ENCODE results near the gene EXOC3L2. TPM values are rescaled to one million over a fixed set of nuclear protein-coding genes. Genes with fewer than 3 reads are reported as not detected.

Gene EXOC3L2
- total RNA-seq, 4 donors from 2014 or later: 0.44 to 3.5 (median 1.7) TPM

DNA sequence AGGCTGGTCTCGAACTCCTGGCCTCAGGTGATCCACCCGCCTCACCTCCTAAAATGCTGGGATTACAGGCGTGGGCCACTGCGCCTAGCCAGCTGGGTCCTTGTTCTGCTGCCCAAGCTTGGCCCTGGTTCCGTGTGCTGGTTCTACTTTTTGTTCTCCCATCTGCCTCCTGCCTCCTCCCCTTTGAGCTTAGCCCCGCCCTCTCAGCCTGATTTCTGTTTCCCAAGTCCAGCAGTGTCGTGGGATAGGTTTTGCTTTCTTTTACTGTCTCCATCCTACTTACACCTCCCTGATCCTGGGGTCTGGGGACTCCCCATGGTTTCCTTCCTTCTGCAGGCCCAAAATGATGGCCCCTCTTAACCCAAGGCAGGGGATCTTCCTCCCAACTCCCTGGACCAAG, 64.3 kb downstream of the EXOC3L2 start:
- TF ChIP-seq EP300 (IDR thresholded peaks at IDR 0.05) (no peak), POLR2AphosphoS5 (IDR thresholded peaks at IDR 0.05) (no peak), CTCF (IDR thresholded peaks at IDR 0.05) (no peak), POLR2A (IDR thresholded peaks at IDR 0.05) (no peak)
- H3K4me1 ChIP-seq: peaks cover 46% of the 10 kb centered on the region
- 63% methylated on average over 7 of the region's 7 CpGs for WGBS
- DNase-seq (ENCODE audit: low spot score in 2 of 2): no peak
- no peak overlapping the region for H3K27ac ChIP-seq
- H3K27me3 ChIP-seq: no peaks in the 10 kb centered on the region
- H3K36me3 ChIP-seq: no peaks in the 10 kb centered on the region
- no peaks in the 10 kb centered on the region for H3K9me3 ChIP-seq
- H3K4me3 ChIP-seq: no peak overlapping the region

DNA sequence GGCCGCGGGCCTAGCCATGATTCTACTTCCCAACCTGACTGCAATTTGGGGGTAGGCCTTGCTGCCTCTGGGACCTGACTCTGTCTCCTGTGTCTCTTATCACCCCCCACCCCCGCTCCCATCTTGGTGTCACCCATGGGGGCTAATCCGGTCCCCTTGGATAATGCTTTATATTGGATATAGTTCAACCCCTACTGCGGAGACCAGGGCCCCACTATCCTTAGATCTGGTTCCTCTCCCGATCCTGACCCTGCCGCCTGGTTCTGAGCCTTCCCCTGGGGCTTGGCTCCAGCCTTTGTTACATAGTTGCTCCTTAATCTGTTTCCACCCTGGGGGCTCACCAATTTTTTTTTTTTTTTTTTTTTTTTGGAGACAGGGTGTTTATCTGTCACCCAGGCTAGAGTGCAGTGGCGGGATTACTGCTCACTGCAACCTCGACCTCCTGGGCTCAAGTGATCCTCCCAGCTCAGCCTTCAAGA, 65.3 kb downstream of the EXOC3L2 start:
- Histone ChIP-seq H3K27me3 (no peaks in the 10 kb centered on the region), H3K4me3 (peak overlapping the region; percentile 85), H3K4me1 (peaks cover 46% of the 10 kb centered on the region), H3K36me3 (no peaks in the 10 kb centered on the region), H3K27ac (peak overlapping the region; percentile 92), H3K9me3 (no peaks in the 10 kb centered on the region)
- DNase-seq (ENCODE audit: low spot score in 2 of 2): no peak
- WGBS: 50% methylated on average over 7 of the region's 9 CpGs
- TF ChIP-seq POLR2A (IDR thresholded peaks at IDR 0.05) (no peak), POLR2AphosphoS5 (IDR thresholded peaks at IDR 0.05) (no peak), CTCF (IDR thresholded peaks at IDR 0.05) (no peak), EP300 (IDR thresholded peaks at IDR 0.05) (no peak)

- H3K27ac ChIP-seq: peak overlapping the region; percentile 92
- H3K36me3 ChIP-seq: no peaks in the 10 kb centered on the region
- WGBS: 0% methylated on average over 6 of the region's 97 CpGs
- DNase-seq (ENCODE audit: low spot score in 2 of 2): no peak
- H3K4me3 ChIP-seq: peak overlapping the region; percentile 85
- H3K4me1 ChIP-seq: peaks cover 46% of the 10 kb centered on the region
- TF ChIP-seq POLR2AphosphoS5 (IDR thresholded peaks at IDR 0.05) (no peak), POLR2A (IDR thresholded peaks at IDR 0.05) (no peak), EP300 (IDR thresholded peaks at IDR 0.05) (no peak), CTCF (IDR thresholded peaks at IDR 0.05) (no peak)
- no peaks in the 10 kb centered on the region for H3K9me3 ChIP-seq
- no peaks in the 10 kb centered on the region for H3K27me3 ChIP-seq
Observed at GRCh38 chr19:45179072-45179891, 65.9 kb downstream of the EXOC3L2 start.

DNA sequence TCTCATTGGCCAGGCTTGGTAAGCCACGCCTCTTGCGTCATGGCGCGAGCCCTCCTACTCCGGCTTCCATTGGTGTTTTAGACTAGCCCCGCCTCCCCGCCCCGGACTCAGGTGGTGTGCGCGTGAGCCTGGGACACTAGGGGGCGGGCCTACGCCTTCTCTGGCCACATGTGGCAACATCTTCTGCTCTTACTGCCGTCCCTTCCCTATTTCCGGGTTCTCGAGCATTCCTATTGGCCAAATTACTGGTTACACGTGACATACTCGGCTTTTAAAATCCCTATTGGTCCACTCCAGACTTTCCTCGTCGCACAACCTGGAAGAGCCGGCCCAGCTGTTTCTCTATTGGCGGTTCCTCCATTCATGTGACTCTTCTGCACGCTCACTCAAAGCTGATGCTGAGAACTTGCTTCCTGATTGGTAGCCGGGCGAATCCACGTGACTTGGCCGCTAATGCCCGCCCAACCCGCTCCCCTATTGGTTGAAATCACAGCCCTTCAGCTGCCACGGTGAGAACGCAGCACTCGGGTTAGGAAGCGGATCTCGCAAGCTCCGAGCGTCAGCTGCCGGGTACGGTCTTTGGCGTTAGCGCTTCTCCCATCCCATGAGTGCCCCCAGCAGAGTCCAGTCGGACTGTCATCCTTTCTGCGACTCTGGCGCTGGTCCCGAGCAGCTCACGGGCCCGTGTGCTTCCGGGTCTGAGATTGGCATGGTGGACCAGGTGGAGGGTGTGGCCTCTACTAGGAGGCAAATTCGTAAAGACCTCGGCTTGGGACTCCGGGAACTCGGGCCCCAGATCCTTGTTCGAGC, 66.7 kb downstream of the EXOC3L2 start, which contains the start of gene BLOC1S3:
TSS of gene BLOC1S3 (plus strand) at position 523 of the 810 bp plus-strand sequence. CDS start 513 bp downstream, outside the sequence.
- Histone ChIP-seq H3K4me3 (peak within 1 kb of the TSS; percentile 85), H3K27ac (peak within 1 kb of the TSS; percentile 99), H3K4me1 (peaks cover 47% of the 10 kb centered on the region), H3K27me3 (no peaks in the 10 kb centered on the region), H3K36me3 (no peaks in the 10 kb centered on the region), H3K9me3 (no peaks in the 10 kb centered on the region)
- DNase-seq (ENCODE audit: low spot score in 2 of 2): peak; percentile 100
- WGBS: under 1% methylated on average over 27 of the region's 51 CpGs
- TF ChIP-seq EP300 (IDR thresholded peaks at IDR 0.05): no peak
- peak; percentile 25 to 90 (median 79) for TF ChIP-seq POLR2AphosphoS5 (IDR thresholded peaks at IDR 0.05)
- TF ChIP-seq POLR2A (IDR thresholded peaks at IDR 0.05): peak in 1 of 2 donors; percentile 71
- TF ChIP-seq CTCF (IDR thresholded peaks at IDR 0.05): peak in 1 of 2 donors; percentile 36
